ENCODE data around the gene KMT2C.

KMT2C gene

DNA sequence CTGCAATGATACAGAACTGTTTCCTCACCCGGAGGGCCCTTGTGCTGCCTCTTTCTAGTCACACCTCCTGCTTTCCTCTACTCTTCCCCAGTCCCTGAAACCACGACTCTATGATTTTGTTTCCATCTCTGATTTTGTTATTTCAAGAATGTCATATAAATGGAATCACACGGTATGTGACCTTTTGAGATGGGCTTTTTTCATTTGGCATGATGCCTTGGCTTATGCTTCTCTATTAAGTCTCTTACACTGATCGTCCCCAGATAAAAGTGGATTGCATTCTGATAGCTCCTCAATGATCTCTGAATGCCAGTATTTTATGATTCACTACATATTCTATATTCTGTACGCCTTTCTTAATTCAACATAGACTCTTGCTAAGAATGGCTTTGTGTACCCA is 332.1 kb downstream of the KMT2C start:
- Histone ChIP-seq H3K4me3 (ENCODE audit: low read depth, low read length) (no peak overlapping the region), H3K27ac (no peak overlapping the region), H3K27me3 (ENCODE audit: insufficient read depth, low read depth, severe bottlenecking) (no peaks in the 10 kb centered on the region), H3K9me3 (ENCODE audit: severe bottlenecking) (no peaks in the 10 kb centered on the region), H3K36me3 (peaks cover 16% of the 10 kb centered on the region)
- no peak for DNase-seq
- TF ChIP-seq, protein P1, sequence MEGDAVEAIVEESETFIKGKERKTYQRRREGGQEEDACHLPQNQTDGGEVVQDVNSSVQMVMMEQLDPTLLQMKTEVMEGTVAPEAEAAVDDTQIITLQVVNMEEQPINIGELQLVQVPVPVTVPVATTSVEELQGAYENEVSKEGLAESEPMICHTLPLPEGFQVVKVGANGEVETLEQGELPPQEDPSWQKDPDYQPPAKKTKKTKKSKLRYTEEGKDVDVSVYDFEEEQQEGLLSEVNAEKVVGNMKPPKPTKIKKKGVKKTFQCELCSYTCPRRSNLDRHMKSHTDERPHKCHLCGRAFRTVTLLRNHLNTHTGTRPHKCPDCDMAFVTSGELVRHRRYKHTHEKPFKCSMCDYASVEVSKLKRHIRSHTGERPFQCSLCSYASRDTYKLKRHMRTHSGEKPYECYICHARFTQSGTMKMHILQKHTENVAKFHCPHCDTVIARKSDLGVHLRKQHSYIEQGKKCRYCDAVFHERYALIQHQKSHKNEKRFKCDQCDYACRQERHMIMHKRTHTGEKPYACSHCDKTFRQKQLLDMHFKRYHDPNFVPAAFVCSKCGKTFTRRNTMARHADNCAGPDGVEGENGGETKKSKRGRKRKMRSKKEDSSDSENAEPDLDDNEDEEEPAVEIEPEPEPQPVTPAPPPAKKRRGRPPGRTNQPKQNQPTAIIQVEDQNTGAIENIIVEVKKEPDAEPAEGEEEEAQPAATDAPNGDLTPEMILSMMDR (IDR thresholded peaks at IDR 0.05; ENCODE audit: low read depth, low read length), result no peak

DNA sequence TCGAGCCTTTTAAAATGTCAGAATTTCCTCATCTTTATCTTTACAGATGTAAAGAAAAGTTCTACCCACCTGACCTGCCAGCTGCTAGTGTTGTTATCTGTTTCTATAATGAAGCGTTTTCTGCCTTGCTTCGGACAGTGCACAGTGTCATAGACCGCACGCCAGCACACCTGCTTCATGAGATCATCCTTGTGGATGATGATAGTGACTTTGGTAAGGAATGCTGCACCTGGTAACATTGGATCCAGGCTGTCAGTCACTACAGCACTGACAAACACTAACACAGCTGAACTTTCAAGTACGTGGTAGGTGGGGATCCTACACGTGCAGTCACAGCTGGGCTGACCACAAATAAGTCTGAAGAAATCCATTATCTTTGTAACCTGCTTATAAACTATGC is 332.7 kb downstream of the KMT2C start:
- peaks cover 16% of the 10 kb centered on the region for H3K36me3 ChIP-seq
- DNase-seq, result no peak
- H3K27me3 ChIP-seq (ENCODE audit: insufficient read depth, low read depth, severe bottlenecking), result no peaks in the 10 kb centered on the region
- H3K27ac ChIP-seq, result no peak overlapping the region
- H3K9me3 ChIP-seq (ENCODE audit: severe bottlenecking), result no peaks in the 10 kb centered on the region
- TF ChIP-seq, protein P1 (IDR thresholded peaks at IDR 0.05; ENCODE audit: low read depth, low read length), result no peak
- H3K4me3 ChIP-seq (ENCODE audit: low read depth, low read length), result no peak overlapping the region

DNA sequence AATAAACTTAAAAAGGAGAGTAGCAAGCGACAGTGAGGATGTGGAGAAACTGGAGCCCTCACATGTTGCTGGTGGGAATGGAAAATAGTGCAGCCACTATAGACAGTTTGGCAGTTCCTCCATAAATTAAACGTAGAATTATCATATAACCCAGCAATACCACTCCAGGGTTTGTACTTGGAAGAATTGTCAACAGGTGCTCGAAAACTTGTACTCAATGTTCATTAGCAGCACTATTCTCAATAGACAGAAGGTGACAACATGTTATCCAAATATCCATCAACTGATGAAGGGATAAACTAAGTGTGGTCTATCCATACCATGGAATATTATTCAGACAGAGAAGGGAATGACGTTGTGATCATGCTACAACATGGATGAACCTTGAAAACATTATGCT is 338.5 kb downstream of the KMT2C start:
- no peaks in the 10 kb centered on the region for H3K9me3 ChIP-seq (ENCODE audit: severe bottlenecking)
- TF ChIP-seq, protein P1 (IDR thresholded peaks at IDR 0.05; ENCODE audit: low read depth, low read length), result no peak
- no peak overlapping the region for H3K27ac ChIP-seq

DNA sequence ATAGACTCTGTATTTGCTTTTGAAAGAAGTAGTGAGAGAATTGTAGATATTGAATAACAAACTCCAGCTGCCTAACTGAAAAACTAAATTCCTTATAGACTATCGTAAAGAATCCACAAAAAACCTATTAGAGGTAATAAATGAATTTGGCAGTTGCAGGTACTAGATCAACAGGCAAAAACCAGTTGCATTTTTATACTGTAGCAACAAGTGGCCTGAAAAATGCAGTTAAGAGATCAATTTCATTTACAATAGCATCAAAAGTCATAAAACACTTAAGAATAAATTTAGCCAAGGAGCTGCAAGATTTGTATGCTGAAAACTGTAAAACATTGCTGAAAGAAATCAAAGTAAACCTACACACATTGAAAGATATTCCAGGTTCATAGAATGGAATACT is 340.0 kb downstream of the KMT2C start:
- no peak overlapping the region for H3K27ac ChIP-seq
- peaks cover 5% of the 10 kb centered on the region; the same call in 1 of the 2 replicates for H3K36me3 ChIP-seq
- TF ChIP-seq, protein P1 (IDR thresholded peaks at IDR 0.05; ENCODE audit: low read depth, low read length), result no peak
- no peak overlapping the region for H3K4me3 ChIP-seq (ENCODE audit: low read depth, low read length)
- no peaks in the 10 kb centered on the region for H3K27me3 ChIP-seq (ENCODE audit: insufficient read depth, low read depth, severe bottlenecking)
- no peak for DNase-seq
- H3K9me3 ChIP-seq (ENCODE audit: severe bottlenecking), result no peaks in the 10 kb centered on the region

More for the DNA sequence above, 338.5 kb downstream of the KMT2C start:
- Histone ChIP-seq H3K4me3 (ENCODE audit: low read depth, low read length) (no peak overlapping the region), H3K36me3 (peaks cover 10% of the 10 kb centered on the region; the same call in 1 of the 2 replicates), H3K27me3 (ENCODE audit: insufficient read depth, low read depth, severe bottlenecking) (no peaks in the 10 kb centered on the region)
- no peak for DNase-seq

DNA sequence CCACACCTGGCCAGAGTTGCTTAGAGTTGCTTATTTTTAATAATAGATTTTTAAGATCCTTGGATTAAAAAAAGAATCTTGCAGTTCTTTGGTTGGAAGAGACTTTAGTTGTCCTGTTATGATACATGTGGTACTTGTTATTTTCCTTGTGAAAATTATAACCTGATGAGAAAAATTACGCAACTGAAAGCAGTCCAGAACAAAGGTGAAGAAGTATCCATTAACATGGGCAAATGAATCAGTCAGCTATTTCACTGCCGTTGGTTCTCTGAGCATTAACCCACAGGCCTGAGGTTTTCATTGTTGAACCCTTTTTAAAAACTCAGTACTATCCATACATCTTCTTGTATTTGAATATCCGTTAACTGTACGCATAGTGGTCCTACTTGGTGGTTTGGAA is 342.1 kb downstream of the KMT2C start:
- TF ChIP-seq, protein P1 (IDR thresholded peaks at IDR 0.05; ENCODE audit: low read depth, low read length), result no peak
- no peak overlapping the region for H3K4me3 ChIP-seq (ENCODE audit: low read depth, low read length)
- no peaks in the 10 kb centered on the region for H3K27me3 ChIP-seq (ENCODE audit: insufficient read depth, low read depth, severe bottlenecking)
- H3K9me3 ChIP-seq (ENCODE audit: severe bottlenecking), result peaks cover 6% of the 10 kb centered on the region
- DNase-seq, result no peak
- H3K36me3 ChIP-seq, result 0 out of 2 replicates have a peak, but pooled peaks cover 3% of the 10 kb centered on the region
- no peak overlapping the region for H3K27ac ChIP-seq

DNA sequence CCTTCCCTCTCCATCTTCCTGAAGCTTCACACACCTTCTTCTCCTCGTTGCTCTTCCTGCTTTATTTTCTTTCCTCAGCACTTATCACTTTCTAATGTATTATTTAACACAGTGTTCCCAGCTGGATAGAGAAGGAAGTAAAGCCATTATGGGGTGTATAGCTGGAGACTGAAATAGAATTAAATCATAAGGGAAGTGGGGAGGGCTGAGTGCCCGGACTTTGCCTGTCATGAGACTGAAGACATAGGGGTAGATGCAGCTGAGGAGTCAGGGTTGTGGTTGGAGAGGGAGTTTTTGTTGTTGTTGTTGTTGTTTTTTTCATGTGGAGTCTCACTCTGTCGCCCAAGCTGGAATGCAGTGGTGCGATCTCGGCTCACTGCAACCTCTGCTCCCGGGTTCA is 345.1 kb downstream of the KMT2C start:
- TF ChIP-seq, protein P1 (IDR thresholded peaks at IDR 0.05; ENCODE audit: low read depth, low read length), result no peak
- DNase-seq, result no peak
- 0 out of 2 replicates have a peak, but pooled peaks cover 3% of the 10 kb centered on the region for H3K36me3 ChIP-seq

More for the DNA sequence above, 345.1 kb downstream of the KMT2C start:
- Histone ChIP-seq H3K9me3 (ENCODE audit: severe bottlenecking) (peaks cover 6% of the 10 kb centered on the region), H3K27me3 (ENCODE audit: insufficient read depth, low read depth, severe bottlenecking) (no peaks in the 10 kb centered on the region), H3K27ac (no peak overlapping the region), H3K4me3 (ENCODE audit: low read depth, low read length) (no peak overlapping the region)
